Ectodermal cell (in vitro differentiated cells): ENCODE measurements around the gene HMCN2.

Experiments
- H3K27ac ChIP-seq: 2 replicates; pipeline ENCODE4 v1.7.0; 2013; ENCODE audit warnings: mild to moderate bottlenecking, low read depth, low read length; ENCODE audit not compliant: insufficient read depth, poor library complexity, severe bottlenecking
- H3K27me3 ChIP-seq: 2 replicates; pipeline ENCODE4 v1.7.0; 2013; ENCODE audit warnings: mild to moderate bottlenecking, low read length; ENCODE audit not compliant: insufficient read depth, control insufficient read depth, poor library complexity, severe bottlenecking
- H3K36me3 ChIP-seq: one replicate; pipeline ENCODE4 v1.7.0; 2013; ENCODE audit warnings: low read length; ENCODE audit not compliant: control insufficient read depth, insufficient read depth
- H3K4me1 ChIP-seq: one replicate; pipeline ENCODE4 v1.7.0; 2013; ENCODE audit warnings: low read length; ENCODE audit not compliant: control insufficient read depth, insufficient read depth
- H3K4me3 ChIP-seq: 2 replicates; pipeline ENCODE4 v1.7.0; 2013; ENCODE audit warnings: low read depth, low read length, control low read depth; ENCODE audit not compliant: insufficient read depth
- H3K9me3 ChIP-seq: 2 replicates; pipeline ENCODE4 v1.7.0; 2013; ENCODE audit warnings: mild to moderate bottlenecking, low read length, moderate library complexity; ENCODE audit not compliant: control insufficient read depth
- WGBS, 2 experiments: methylation state at CpG; one replicate each; pipeline ENCODE4 v1.1.7; 2013; ENCODE audit warnings: missing lambda C conversion rate in 2 of 2; 5-methylcytosine and 5-hydroxymethylcytosine counted together

The HMCN2 gene

DNA sequence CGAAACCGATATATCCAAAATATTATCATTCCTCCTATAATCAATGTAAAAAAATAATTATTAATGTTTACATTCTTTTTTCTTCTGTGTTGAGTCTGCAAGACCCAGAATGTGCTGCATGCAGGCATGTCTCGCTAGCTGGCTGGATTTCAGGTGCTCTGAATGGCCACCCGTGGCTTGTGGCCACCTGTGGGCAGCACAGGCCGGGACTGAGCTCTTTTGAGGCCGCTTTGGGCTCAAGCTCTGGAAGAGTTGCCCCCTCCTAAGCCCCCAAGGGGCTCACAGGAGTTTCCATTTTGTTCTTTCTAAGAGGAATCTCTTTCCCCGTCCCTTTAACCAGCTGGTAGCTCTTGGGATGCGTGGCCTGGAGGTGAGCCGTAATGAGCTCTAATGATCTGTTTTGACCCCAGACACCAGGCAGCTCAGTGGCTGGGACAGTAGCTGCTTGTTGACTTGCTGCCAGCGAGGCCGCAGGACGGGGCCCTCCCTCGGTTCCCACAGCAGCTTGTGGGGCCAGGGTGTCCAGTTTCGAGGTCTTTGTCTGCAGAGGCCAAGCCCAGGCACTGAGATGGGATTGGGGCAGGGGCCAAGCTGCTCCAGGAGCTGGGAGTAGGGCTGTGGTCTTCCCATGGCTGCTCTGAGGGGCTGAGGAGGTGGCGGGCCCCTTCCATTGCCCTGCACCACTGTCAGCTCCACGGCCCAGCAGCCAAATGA, 200.0 kb downstream of the HMCN2 start:
- no peaks in the 10 kb centered on the region for H3K36me3 ChIP-seq

GRCh38 chr9:130466537-130467217, 201.1 kb downstream of the HMCN2 start:
- Histone ChIP-seq H3K4me1 (peaks cover 43% of the 10 kb centered on the region), H3K9me3 (no peaks in the 10 kb centered on the region), H3K27ac (no peak overlapping the region), H3K27me3 (peaks cover 13% of the 10 kb centered on the region), H3K36me3 (no peaks in the 10 kb centered on the region), H3K4me3 (no peak overlapping the region)
- WGBS, 2 experiments: 78 to 83% methylated on average over 20 of the region's 20 CpGs

More for the DNA sequence above, 200.0 kb downstream of the HMCN2 start:
- WGBS, 2 experiments: 55 to 60% methylated on average over 14 to 16 of the region's 16 CpGs
- H3K4me1 ChIP-seq: peaks cover 36% of the 10 kb centered on the region
- no peak overlapping the region for H3K27ac ChIP-seq
- peaks cover 11% of the 10 kb centered on the region for H3K27me3 ChIP-seq
- H3K4me3 ChIP-seq: no peak overlapping the region
- no peaks in the 10 kb centered on the region for H3K9me3 ChIP-seq

DNA sequence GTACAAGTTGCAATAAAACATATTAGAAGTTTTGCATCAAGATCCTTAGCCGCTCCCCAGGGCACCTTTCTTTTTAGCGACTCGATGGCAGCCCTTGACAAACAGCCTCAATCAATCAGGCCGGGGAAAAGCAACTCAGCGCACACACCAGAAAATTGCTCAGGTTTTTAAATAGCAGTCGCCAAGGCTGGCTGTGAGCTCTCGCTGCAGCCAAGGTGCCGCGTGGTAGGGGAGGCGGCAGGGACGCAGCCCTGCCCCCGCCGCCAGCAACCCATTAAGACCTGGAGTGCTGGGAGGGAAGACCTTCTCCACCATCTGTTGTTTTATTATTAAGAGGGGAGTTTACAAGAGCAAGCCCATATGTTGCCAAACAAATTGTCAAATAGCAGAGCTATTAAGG, 201.8 kb downstream of the HMCN2 start:
- Histone ChIP-seq H3K36me3 (no peaks in the 10 kb centered on the region), H3K27ac (no peak overlapping the region), H3K27me3 (peaks cover 13% of the 10 kb centered on the region)

DNA sequence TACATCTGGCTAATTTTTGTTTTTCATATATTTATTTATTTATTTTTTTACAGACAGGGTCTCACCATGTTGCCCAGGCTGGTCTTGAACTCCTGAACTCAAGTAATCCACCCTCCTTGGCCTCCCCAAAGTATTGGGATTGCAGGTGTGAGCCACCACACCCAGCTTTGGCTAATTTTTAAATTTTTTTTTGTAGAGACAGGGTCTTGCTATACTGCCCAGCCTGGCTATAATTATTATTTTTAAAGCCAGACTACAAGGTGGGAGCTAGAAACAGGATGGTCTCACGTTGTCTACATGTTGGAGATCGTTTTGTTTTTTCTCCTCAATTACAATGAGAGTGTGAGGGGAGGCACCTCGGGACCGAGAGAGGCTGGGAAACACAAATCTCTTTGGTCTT, 203.0 kb downstream of the HMCN2 start:
- Histone ChIP-seq H3K27me3 (peaks cover 20% of the 10 kb centered on the region), H3K36me3 (no peaks in the 10 kb centered on the region), H3K4me1 (peaks cover 56% of the 10 kb centered on the region), H3K27ac (no peak overlapping the region), H3K9me3 (no peaks in the 10 kb centered on the region), H3K4me3 (no peak overlapping the region)
- 89 to 92% methylated on average over 4 of the region's 4 CpGs for WGBS, 2 experiments

More for the DNA sequence above, 201.8 kb downstream of the HMCN2 start:
- Histone ChIP-seq H3K9me3 (no peaks in the 10 kb centered on the region), H3K4me1 (peaks cover 47% of the 10 kb centered on the region), H3K4me3 (no peak overlapping the region)
- 42 to 48% methylated on average over 13 of the region's 13 CpGs for WGBS, 2 experiments

DNA sequence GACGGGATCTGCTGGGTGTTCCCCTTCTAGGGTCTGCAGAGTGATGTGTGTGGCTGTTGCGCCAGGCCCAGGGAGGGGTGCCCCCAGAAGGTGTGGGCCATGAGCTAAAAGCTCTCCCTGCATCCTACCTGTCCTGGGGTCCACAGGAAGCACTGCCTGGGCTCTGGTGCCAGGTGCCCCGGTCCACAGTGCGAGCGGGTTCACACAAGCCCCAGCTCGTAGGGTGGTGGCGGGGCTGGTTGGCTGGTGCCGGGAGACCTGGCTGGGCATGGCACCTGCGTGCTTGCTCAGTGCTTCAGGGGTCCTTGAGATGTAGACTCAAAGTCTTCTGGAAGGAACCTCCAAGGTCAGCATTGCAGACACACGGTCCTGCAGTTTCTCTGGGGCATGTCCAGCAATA, 204.7 kb downstream of the HMCN2 start:
- H3K36me3 ChIP-seq: no peaks in the 10 kb centered on the region
- peaks cover 70% of the 10 kb centered on the region for H3K4me1 ChIP-seq
- WGBS, 2 experiments: 95 to 97% methylated on average over 10 of the region's 10 CpGs
- H3K9me3 ChIP-seq: no peaks in the 10 kb centered on the region
- no peak overlapping the region for H3K4me3 ChIP-seq
- no peak overlapping the region for H3K27ac ChIP-seq
- peaks cover 30% of the 10 kb centered on the region for H3K27me3 ChIP-seq

DNA sequence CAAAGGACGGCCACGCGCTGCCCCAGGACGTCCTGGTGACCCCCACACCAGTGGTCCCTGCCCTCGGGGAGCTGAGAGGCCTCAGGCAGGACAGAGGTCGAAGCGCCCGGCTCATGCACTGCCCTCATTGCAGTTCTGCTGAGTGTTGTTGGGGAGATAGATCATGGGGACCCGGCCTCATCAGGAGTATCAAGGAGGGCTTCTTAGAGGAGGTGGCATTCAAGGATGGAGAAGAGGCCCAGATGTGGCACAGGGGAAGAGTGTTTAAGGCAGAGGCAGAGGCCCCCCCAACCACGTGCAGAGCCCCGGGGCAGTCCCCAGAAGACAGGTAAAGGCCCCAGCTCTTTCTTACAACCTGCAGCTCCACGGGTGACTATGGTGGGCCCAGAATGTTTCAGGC, 205.4 kb downstream of the HMCN2 start:
- peaks cover 63% of the 10 kb centered on the region for H3K4me1 ChIP-seq
- no peak overlapping the region for H3K4me3 ChIP-seq
- H3K27me3 ChIP-seq: peaks cover 31% of the 10 kb centered on the region
- no peaks in the 10 kb centered on the region for H3K36me3 ChIP-seq
- H3K9me3 ChIP-seq: no peaks in the 10 kb centered on the region
- WGBS, 2 experiments: 90 to 95% methylated on average over 12 of the region's 12 CpGs
- H3K27ac ChIP-seq: no peak overlapping the region

DNA sequence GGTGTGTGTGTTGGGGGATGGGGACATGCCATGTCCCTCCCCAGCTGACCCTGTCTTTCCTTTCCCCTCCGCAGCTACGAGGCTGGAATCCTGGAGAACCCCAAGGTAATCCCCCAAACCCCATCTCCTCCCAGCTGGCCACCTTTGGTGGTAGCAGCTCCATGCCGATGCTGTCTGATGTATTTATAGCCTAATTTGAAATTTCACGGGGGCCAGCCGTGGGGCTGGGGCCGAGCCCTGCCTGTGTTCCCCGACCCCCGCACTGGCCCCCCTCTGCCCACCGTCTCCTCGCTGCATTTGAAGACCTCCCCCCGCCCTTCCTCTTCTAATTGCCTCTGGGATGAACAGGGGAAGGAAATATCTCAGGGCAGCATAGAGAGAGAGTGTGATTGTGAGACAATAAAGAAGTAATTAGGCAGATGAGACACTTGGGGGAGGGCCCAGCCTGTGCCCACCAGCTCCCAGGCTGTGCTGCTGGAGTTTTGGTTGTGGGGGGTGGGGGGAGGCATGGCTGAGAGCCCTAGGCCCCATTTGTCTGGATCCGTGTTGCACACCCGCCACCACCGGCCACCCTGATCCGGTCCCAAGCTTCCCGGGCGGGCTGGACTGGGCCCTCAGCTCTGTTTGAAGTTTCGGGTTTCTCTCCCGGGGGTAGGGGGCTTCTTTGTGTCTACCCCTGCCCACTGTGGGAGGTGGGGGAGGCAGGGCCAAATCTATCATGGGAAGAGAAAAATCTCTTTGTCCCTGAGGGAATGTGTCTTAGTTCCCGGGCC, 206.0 kb downstream of the HMCN2 start:
- H3K27ac ChIP-seq: peak overlapping the region; percentile 53
- 36 to 37% methylated on average over 20 of the region's 20 CpGs for WGBS, 2 experiments
- H3K4me1 ChIP-seq: peaks cover 57% of the 10 kb centered on the region
- no peak overlapping the region for H3K4me3 ChIP-seq
- H3K9me3 ChIP-seq: no peaks in the 10 kb centered on the region
- peaks cover 33% of the 10 kb centered on the region for H3K27me3 ChIP-seq
- no peaks in the 10 kb centered on the region for H3K36me3 ChIP-seq

DNA sequence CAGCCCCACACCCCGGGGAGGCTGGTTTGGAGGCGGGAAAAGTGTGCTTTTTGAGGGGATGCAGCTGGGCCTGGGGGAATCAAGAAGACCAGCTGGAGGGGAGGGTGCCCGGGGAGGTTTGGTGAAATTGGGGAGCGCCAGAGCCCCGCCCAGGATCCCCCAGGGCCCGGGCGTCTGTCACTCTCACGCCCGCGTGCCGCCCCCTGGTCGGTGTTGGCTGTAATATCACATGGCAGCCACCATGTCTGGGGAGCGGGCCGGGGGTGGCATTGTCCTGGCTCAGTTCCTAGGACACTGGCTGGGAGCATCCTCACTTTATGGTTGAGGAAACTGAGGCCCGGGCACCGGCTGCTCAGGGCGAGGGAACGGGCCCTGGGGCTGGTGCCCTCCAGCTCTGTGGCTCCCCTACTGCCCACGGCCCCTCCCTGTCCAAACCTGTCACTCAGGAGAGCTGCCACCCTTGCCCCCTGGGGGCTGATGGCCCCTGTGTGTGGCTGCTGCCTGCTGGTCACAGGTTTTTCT, 206.7 kb downstream of the HMCN2 start:
- Histone ChIP-seq H3K36me3 (no peaks in the 10 kb centered on the region), H3K27ac (peak overlapping the region; percentile 53), H3K4me1 (peaks cover 50% of the 10 kb centered on the region), H3K9me3 (no peaks in the 10 kb centered on the region), H3K27me3 (peaks cover 40% of the 10 kb centered on the region), H3K4me3 (no peak overlapping the region)
- 65 to 72% methylated on average over 19 of the region's 19 CpGs for WGBS, 2 experiments

DNA sequence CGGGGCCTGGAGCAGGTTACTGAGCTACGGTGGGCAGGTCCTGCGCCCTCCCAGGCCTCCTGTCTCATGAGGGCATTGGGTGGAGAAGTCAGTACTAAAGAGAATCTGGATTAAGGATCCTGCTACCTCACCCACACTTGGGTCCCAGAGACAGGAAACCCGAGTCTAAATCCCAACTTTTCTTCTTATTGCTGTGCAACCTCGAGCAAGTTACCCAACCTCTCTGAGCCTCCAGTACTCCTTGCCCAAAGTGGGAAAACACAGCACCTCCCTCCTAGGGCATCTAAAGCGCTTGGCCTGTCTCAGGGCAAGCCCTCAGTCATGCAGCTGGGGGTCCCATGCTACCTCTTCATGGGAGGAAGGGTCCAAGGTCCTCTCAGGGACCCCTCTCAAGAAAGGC, 207.4 kb downstream of the HMCN2 start:
- no peak overlapping the region for H3K27ac ChIP-seq
- no peaks in the 10 kb centered on the region for H3K9me3 ChIP-seq
- H3K4me1 ChIP-seq: peaks cover 50% of the 10 kb centered on the region
- WGBS, 2 experiments: 92 to 94% methylated on average over 6 of the region's 6 CpGs
- H3K4me3 ChIP-seq: no peak overlapping the region
- peaks cover 43% of the 10 kb centered on the region for H3K27me3 ChIP-seq
- H3K36me3 ChIP-seq: no peaks in the 10 kb centered on the region

- Histone ChIP-seq H3K27me3 (peaks cover 43% of the 10 kb centered on the region), H3K27ac (no peak overlapping the region), H3K4me3 (no peak overlapping the region), H3K9me3 (no peaks in the 10 kb centered on the region), H3K36me3 (no peaks in the 10 kb centered on the region), H3K4me1 (peaks cover 53% of the 10 kb centered on the region)
- 42 to 45% methylated on average over 13 of the region's 13 CpGs for WGBS, 2 experiments
These were observed 208.0 kb downstream of the HMCN2 start for GRCh38 chr9:130473566-130473965.
